Uterus (tissue), 4 donors: ENCODE measurements around the gene MSGN1. TPM values are rescaled to one million over a fixed set of nuclear protein-coding genes. Genes with fewer than 3 reads are reported as not detected.
"Not testable (repeated sequence)": the region's sequence is repeated elsewhere in the genome, so short reads cannot be mapped to it uniquely, and the experiment has no call there.

ENCODE experiments used
- DNase-seq, 2 donors: peaks; one replicate each; pipeline ENCODE4 v3.0.0-alpha.2; 2019 to 2020
- H3K27ac ChIP-seq, 2 donors: fragments of 200-600 bp; sonication (generic); 1 replicate in 1 of 2; 2 replicates in 1 of 2; pipeline ENCODE4 v1.5.1; 2016 to 2018
- H3K27me3 ChIP-seq, 2 donors: fragments of 200-600 bp; sonication (generic); one replicate each; pipeline ENCODE4 v1.5.1; 2018 to 2019; ENCODE audit warnings: control low read depth in 1 of 2
- H3K36me3 ChIP-seq, 2 donors: fragments of 200-600 bp; sonication (generic); one replicate each; pipeline ENCODE4 v1.5.1; 2019; ENCODE audit warnings: control low read depth in 1 of 2
- H3K4me1 ChIP-seq, 2 donors: fragments of 200-600 bp; sonication (generic); one replicate each; pipeline ENCODE4 v1.5.1; 2018 to 2019; ENCODE audit warnings: control low read depth in 1 of 2
- H3K4me3 ChIP-seq, 2 donors: fragments of 200-600 bp; sonication (generic); 1 replicate in 1 of 2; 2 replicates in 1 of 2; pipeline ENCODE4 v1.5.1; 2018 to 2019; ENCODE audit warnings: mild to moderate bottlenecking in 1 of 2
- H3K9me3 ChIP-seq, 2 donors: fragments of 200-600 bp; sonication (generic); one replicate each; pipeline ENCODE4 v1.5.1; 2019; ENCODE audit warnings: control low read depth in 1 of 2
- CTCF ChIP-seq, 4 experiments: fragments of 200-600 bp in 2 of 4; fragments of 450-650 bp in 2 of 4; sonication (generic) in 2 of 4; IDR thresholded peaks; one replicate each; pipeline ENCODE4 v1.5.1; 2016 to 2019; ENCODE audit warnings: antibody characterized with exemption in 4 of 4, mild to moderate bottlenecking in 2 of 4, moderate library complexity in 1 of 4
- POLR2A ChIP-seq, 2 donors: fragments of 450-650 bp; IDR thresholded peaks; one replicate each; pipeline ENCODE4 v1.6.1; 2016; ENCODE audit warnings: antibody characterized with exemption in 2 of 2, mild to moderate bottlenecking in 1 of 2, moderate library complexity in 1 of 2
- intact Hi-C: fragments of 100-400 bp; cut with DNase I; formaldehyde crosslinking; loops from one replicate; pipeline ENCODE4 v1.15.1; 2023; ENCODE audit warnings: low total_unique reads
- total RNA-seq, 4 donors: library from RNA; depleted of rRNA in 3 of 4; stranded (reverse); fragments of >200 nt in 3 of 4; gene quantifications; one replicate each; pipeline versions ENCODE4 v1.1.0 to v1.2.4, GENCODE V29; 2014 to 2023
- donor health status: DM: yes; HTN: yes; CAD: no.

The MSGN1 gene
- total RNA-seq, 4 donors from 2014 or later, result not detected

GRCh38 chr2:17821535-17822444, 5.5 kb downstream of the MSGN1 start:
- DNase-seq, result no peak
- H3K9me3 ChIP-seq, result no peaks in the 10 kb centered on the region
- intact Hi-C loops, result no loop called here
- TF ChIP-seq CTCF (IDR thresholded peaks at IDR 0.05) (no peak), POLR2A (IDR thresholded peaks at IDR 0.05) (no peak)
- no peak overlapping the region for H3K4me3 ChIP-seq
- H3K27ac ChIP-seq, result no peak overlapping the region
- no peaks in the 10 kb centered on the region for H3K36me3 ChIP-seq
- H3K4me1 ChIP-seq, result no peaks in the 10 kb centered on the region
- H3K27me3 ChIP-seq, result no peaks in the 10 kb centered on the region

- no peaks in the 10 kb centered on the region for H3K4me1 ChIP-seq
- no peak overlapping the region for H3K4me3 ChIP-seq
- H3K27me3 ChIP-seq, result no peaks in the 10 kb centered on the region
- no peak overlapping the region for H3K27ac ChIP-seq
- TF ChIP-seq CTCF (IDR thresholded peaks at IDR 0.05), result no peak
- TF ChIP-seq POLR2A (IDR thresholded peaks at IDR 0.05), result no peak
- no peaks in the 10 kb centered on the region for H3K36me3 ChIP-seq
- no peaks in the 10 kb centered on the region for H3K9me3 ChIP-seq
- no peak for DNase-seq
- intact Hi-C loops, result no loop called here
Measured at GRCh38 chr2:17822445-17823117, 6.3 kb downstream of the MSGN1 start.

GRCh38 chr2:17823646-17824045, 7.4 kb downstream of the MSGN1 start:
- intact Hi-C loops, H3K27ac ChIP-seq, H3K36me3 ChIP-seq: not testable (repeated sequence)

GRCh38 chr2:17827316-17827715, 11.1 kb downstream of the MSGN1 start:
- no peaks in the 10 kb centered on the region for H3K36me3 ChIP-seq
- H3K27me3 ChIP-seq, result no peaks in the 10 kb centered on the region
- H3K4me1 ChIP-seq, result no peaks in the 10 kb centered on the region
- TF ChIP-seq CTCF (IDR thresholded peaks at IDR 0.05) (no peak), POLR2A (IDR thresholded peaks at IDR 0.05) (no peak)
- no peak overlapping the region for H3K4me3 ChIP-seq
- H3K27ac ChIP-seq, result no peak overlapping the region
- DNase-seq, result no peak
- intact Hi-C loops, result no loop called here
- no peaks in the 10 kb centered on the region for H3K9me3 ChIP-seq

More at GRCh38 chr2:17823646-17824045, 7.4 kb downstream of the MSGN1 start:
- not testable (repeated sequence) for DNase-seq, H3K27me3 ChIP-seq, H3K4me3 ChIP-seq, H3K4me1 ChIP-seq, H3K9me3 ChIP-seq

- intact Hi-C loops, result no loop called here
- Histone ChIP-seq H3K9me3 (no peaks in the 10 kb centered on the region), H3K36me3 (no peaks in the 10 kb centered on the region), H3K27me3 (no peaks in the 10 kb centered on the region), H3K4me3 (no peak overlapping the region), H3K4me1 (no peaks in the 10 kb centered on the region), H3K27ac (no peak overlapping the region)
- no peak for DNase-seq
- TF ChIP-seq POLR2A (IDR thresholded peaks at IDR 0.05) (no peak), CTCF (IDR thresholded peaks at IDR 0.05) (no peak)
Measured at GRCh38 chr2:17827785-17828184, 11.5 kb downstream of the MSGN1 start.
